BLaER1 (cell line): ENCODE results near the gene IPO4.

ENCODE experiments used
- H3K27ac ChIP-seq: shearing (Covaris generic); formaldehyde crosslinking; 2 replicates; pipeline ENCODE4 v1.8.1; 2022
- H3K27me3 ChIP-seq: shearing (Covaris generic); formaldehyde crosslinking; 2 replicates; pipeline ENCODE4 v1.8.1; 2022
- H3K36me3 ChIP-seq: shearing (Covaris generic); formaldehyde crosslinking; 2 replicates; pipeline ENCODE4 v1.8.1; 2022
- H3K4me1 ChIP-seq: shearing (Covaris generic); formaldehyde crosslinking; 2 replicates; pipeline ENCODE4 v1.8.1; 2022
- H3K4me2 ChIP-seq: shearing (Covaris generic); formaldehyde crosslinking; 2 replicates; pipeline ENCODE4 v1.8.1; 2022
- H3K4me3 ChIP-seq: shearing (Covaris generic); formaldehyde crosslinking; 2 replicates; pipeline ENCODE4 v1.8.1; 2022
- H3K9ac ChIP-seq: shearing (Covaris generic); formaldehyde crosslinking; 2 replicates; pipeline ENCODE4 v1.8.1; 2022
- H3K9me3 ChIP-seq: shearing (Covaris generic); formaldehyde crosslinking; 2 replicates; pipeline ENCODE4 v1.8.1; 2022
- H4K20me1 ChIP-seq: shearing (Covaris generic); formaldehyde crosslinking; 2 replicates; pipeline ENCODE4 v1.8.1; 2022
- Cebpa-rat ChIP-seq: shearing (Covaris generic); IDR thresholded peaks from 2 replicates; pipeline ENCODE4 v1.8.1; 2022

The IPO4 gene

GRCh38 chr14:24141097-24141880, 47.3 kb downstream of the IPO4 start, which contains the start of gene EMC9:
TSS of gene EMC9 (minus strand) at chr14:24141591. CDS start at chr14:24141304, 287 bp downstream.
- Histone ChIP-seq H4K20me1 (peaks cover 46% of the 10 kb centered on the region), H3K9me3 (no peaks in the 10 kb centered on the region), H3K9ac (peak within 1 kb of the TSS; percentile 87), H3K27me3 (no peaks in the 10 kb centered on the region), H3K4me2 (peak within 1 kb of the TSS; percentile 96), H3K36me3 (peaks cover 55% of the 10 kb centered on the region), H3K4me3 (peak within 1 kb of the TSS; percentile 89), H3K4me1 (peaks cover 82% of the 10 kb centered on the region), H3K27ac (peak within 1 kb of the TSS; percentile 90)
- no peak for TF ChIP-seq Cebpa-rat

DNA sequence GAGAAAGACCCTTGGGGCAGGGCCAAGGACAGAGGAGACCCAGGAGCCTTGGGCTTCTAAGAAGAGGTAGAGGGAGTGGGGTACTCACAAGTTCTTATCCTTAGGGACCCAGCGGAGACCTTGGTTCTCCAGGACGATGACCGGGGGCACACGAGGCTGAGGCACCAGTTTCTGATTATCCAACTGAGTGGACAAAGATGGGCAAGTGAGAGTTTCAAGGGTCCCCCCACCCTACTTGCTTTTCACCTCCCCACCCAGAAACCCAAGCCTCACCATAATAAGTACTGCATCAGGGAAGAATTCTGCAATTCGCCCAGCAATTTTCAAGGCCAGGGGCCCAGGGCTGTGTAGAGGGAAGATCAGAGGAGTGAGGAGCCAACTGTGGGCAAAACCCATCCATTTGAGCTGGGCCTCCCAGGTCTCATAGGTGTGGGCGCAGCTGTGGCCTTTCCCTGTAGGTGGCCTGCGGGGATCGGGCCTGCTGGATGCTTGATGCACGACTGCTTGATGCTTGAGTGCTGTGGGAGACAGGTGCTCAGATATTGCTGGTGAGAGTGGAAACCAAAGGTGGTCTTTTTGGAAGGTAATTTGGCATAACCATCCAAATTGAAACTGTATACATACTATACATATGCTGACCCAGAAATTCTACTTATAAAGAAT, 49.2 kb downstream of the IPO4 start:
- peak overlapping the region; percentile 89 for H3K4me3 ChIP-seq
- no peaks in the 10 kb centered on the region for H3K9me3 ChIP-seq
- no peak overlapping the region for H3K9ac ChIP-seq
- H3K36me3 ChIP-seq: peaks cover 47% of the 10 kb centered on the region
- peaks cover 47% of the 10 kb centered on the region for H4K20me1 ChIP-seq
- H3K27me3 ChIP-seq: no peaks in the 10 kb centered on the region
- peaks cover 75% of the 10 kb centered on the region for H3K4me1 ChIP-seq
- H3K27ac ChIP-seq: no peak overlapping the region
- TF ChIP-seq Cebpa-rat: no peak
- peak overlapping the region; percentile 96 for H3K4me2 ChIP-seq

DNA sequence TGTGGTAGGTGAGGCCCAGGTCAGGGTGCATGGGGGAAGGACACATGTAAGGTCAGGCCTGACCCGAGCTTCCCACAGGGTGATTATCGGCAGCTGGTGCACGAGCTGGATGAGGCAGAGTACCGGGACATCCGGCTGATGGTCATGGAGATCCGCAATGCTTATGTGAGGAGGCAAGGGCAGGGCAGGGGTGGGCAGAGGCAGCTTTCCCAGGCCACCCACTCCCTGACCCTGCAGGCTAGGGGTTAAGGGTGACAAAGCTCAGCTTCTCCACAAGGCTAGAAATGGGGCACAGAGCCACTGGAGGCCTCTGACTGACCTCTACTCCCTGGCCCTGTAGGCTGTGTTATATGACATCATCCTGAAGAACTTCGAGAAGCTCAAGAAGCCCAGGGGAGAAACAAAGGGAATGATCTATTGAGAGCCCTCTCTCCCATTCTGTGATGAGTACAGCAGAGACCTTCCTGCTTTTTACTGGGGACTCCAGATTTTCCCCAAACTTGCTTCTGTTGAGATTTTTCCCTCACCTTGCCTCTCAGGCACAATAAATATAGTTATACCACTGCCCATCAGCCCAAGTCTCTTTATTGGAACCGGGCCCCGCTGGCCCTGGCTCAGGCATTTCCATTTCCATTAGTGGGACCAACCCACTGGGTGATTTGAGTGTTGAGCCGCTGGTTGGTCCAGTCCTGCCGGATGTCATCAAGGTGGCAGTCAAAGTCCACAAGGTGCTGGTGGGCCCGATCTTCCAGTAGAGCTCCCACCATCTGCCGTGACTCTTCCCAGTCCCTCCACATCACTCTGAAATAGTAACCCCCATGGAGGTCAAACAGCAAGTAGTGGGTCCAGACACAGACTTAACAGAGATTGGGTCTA, 50.0 kb downstream of the IPO4 start:
- no peaks in the 10 kb centered on the region for H3K27me3 ChIP-seq
- H3K4me1 ChIP-seq: peaks cover 68% of the 10 kb centered on the region
- peaks cover 39% of the 10 kb centered on the region for H3K36me3 ChIP-seq
- H3K9me3 ChIP-seq: no peaks in the 10 kb centered on the region
- no peak overlapping the region for H3K4me3 ChIP-seq
- H3K27ac ChIP-seq: no peak overlapping the region
- H3K9ac ChIP-seq: no peak overlapping the region
- TF ChIP-seq Cebpa-rat: no peak
- H3K4me2 ChIP-seq: peak overlapping the region; percentile 96
- H4K20me1 ChIP-seq: peaks cover 47% of the 10 kb centered on the region

DNA sequence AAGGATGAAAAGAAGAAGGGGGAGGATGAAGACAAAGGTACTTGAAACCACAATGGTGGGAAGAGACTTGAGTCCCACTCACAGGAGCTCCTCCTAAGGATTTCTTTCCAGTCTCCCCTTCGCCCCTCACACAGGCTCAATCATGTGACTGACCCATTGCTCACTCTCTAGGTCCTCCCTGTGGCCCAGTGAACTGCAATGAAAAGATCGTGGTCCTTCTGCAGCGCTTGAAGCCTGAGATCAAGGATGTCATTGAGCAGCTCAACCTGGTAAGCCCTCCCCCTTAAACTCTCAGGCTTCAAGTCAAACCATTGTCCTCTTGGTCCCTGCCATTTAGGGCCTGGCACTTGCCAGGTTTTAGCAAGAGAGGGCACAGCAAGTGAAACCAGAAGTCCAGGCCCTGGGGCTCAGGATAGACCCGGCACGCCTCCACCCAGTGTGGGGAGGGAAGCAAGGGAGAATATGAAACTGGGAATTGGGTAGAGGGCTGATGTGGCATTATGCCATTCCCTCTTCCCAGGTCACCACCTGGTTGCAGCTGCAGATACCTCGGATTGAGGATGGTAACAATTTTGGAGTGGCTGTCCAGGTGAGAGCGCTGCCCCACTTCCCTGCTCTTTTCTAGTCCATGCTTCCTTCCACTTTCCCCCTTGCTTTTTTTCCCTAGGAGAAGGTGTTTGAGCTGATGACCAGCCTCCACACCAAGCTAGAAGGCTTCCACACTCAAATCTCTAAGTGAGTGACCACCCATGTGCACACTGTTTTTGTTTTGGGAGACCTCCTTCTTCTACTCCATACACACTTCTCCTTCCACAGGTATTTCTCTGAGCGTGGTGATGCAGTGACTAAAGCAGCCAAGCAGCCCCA, 50.9 kb downstream of the IPO4 start:
- Histone ChIP-seq H3K36me3 (peaks cover 30% of the 10 kb centered on the region), H3K4me2 (peak overlapping the region; percentile 96), H3K4me1 (peaks cover 59% of the 10 kb centered on the region), H3K27ac (no peak overlapping the region), H4K20me1 (peaks cover 47% of the 10 kb centered on the region), H3K4me3 (peak overlapping the region; percentile 100), H3K27me3 (no peaks in the 10 kb centered on the region), H3K9ac (peak overlapping the region; percentile 96; the same call in 1 of the 2 replicates), H3K9me3 (no peaks in the 10 kb centered on the region)
- no peak for TF ChIP-seq Cebpa-rat

DNA sequence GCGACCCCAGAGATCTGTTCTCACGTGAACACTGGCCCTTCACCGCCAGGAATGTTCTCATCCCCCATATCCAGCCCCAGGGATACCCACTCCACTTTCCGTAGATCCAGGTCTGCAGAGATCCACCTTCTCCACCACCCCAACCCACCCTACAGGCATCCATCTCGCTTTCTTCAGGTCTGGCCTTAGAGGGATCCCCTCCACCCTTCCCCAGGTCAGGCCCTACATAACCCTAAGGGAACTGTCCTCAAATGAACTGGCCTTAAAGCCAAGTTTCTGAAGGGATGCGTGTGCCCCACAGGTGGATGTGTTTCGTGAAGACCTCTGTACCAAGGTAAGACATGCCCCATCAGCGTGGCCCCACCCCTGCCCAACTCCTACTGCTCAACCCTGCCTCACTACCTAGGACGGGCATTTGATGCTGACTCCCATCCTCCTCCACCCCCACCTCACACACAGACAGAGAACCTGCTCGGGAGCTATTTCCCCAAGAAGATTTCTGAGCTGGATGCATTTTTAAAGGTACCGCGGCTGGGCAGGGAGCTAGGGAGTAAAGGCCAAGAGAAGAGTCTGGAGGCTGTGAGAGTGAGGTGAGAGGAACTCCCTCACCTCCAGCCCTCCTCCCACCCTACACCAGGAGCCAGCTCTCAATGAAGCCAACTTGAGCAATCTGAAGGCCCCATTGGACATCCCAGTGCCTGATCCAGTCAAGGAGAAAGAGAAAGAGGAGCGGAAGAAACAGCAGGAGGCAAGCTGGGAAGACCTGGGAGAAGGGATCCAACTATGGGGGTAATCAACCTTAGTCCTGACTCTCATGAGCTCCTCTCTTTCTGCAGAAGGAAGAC, 51.7 kb downstream of the IPO4 start:
- H3K4me1 ChIP-seq: peaks cover 55% of the 10 kb centered on the region
- H3K36me3 ChIP-seq: peaks cover 28% of the 10 kb centered on the region
- H3K9ac ChIP-seq: peak overlapping the region; percentile 96
- H3K4me3 ChIP-seq: peak overlapping the region; percentile 100
- H3K27me3 ChIP-seq: no peaks in the 10 kb centered on the region
- H3K9me3 ChIP-seq: no peaks in the 10 kb centered on the region
- TF ChIP-seq Cebpa-rat: no peak
- peak overlapping the region; percentile 96 for H3K27ac ChIP-seq
- H3K4me2 ChIP-seq: peak overlapping the region; percentile 96
- peaks cover 47% of the 10 kb centered on the region for H4K20me1 ChIP-seq

DNA sequence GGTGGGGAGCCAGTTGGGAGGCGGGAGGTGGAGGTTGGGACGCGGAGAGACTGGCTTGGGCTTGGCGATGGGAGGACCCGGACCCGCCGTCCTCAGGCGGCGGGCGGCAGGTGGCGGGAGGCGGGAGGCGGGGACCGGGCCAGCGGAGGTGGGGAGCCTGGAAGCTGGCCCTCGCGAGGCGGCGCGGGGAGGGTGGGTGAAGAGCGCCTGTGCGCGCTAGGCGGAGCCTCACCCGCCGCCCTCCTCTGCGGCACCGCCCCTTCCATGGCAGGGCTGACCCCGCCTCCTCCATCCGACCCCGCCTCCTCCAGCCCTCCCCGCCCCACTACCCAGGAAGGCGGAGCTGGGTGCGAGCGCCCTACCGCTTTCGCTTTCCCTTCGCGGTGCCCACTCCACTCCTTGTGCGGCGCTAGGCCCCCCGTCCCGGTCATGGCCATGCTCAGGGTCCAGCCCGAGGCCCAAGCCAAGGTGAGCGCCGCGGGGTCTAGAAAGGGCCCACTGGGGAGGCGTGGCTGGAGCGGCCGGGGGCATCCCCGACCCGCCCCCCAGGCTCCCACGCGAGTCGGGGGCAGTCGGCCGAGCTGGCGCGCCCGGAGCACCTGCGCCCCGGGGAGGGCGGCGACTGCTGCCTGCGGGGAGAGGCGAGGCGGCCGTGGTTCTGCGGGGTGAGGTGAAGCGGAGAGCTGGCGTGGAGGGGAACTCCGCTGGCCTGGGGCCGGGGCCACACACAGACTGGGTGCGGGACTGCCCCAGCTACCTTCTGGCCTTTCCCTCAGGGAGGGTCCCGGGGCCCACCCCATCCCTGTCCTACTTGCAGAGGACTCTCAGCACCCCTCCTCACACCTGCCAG, 52.6 kb downstream of the IPO4 start, which contains the start of gene PSME1:
Gene PSME1 (plus strand): TSS at position 361 of the 850 bp plus-strand sequence. CDS start 69 bp downstream, at position 430.
- Histone ChIP-seq H3K9me3 (no peaks in the 10 kb centered on the region), H3K27ac (peak within 1 kb of the TSS; percentile 96), H3K4me1 (peaks cover 55% of the 10 kb centered on the region), H3K9ac (peak within 1 kb of the TSS; percentile 96), H3K4me3 (peak within 1 kb of the TSS; percentile 100), H3K36me3 (peaks cover 28% of the 10 kb centered on the region), H3K27me3 (no peaks in the 10 kb centered on the region), H3K4me2 (peak within 1 kb of the TSS; percentile 96), H4K20me1 (peaks cover 47% of the 10 kb centered on the region)
- TF ChIP-seq Cebpa-rat: no peak

- no peak for TF ChIP-seq Cebpa-rat
- Histone ChIP-seq H3K9ac (peak overlapping the region; percentile 96), H4K20me1 (peaks cover 44% of the 10 kb centered on the region), H3K27me3 (no peaks in the 10 kb centered on the region), H3K4me3 (peak overlapping the region; percentile 100), H3K9me3 (no peaks in the 10 kb centered on the region), H3K4me1 (peaks cover 60% of the 10 kb centered on the region), H3K36me3 (peaks cover 28% of the 10 kb centered on the region), H3K27ac (peak overlapping the region; percentile 96), H3K4me2 (peak overlapping the region; percentile 88)
Observed at GRCh38 chr14:24135584-24135833, 53.1 kb downstream of the IPO4 start.

GRCh38 chr14:24133735-24134134, 54.9 kb downstream of the IPO4 start:
- no peak overlapping the region for H3K4me2 ChIP-seq
- H3K27ac ChIP-seq: no peak overlapping the region
- peaks cover 26% of the 10 kb centered on the region for H4K20me1 ChIP-seq
- no peak for TF ChIP-seq Cebpa-rat
- peaks cover 47% of the 10 kb centered on the region for H3K4me1 ChIP-seq
- H3K9ac ChIP-seq: no peak overlapping the region
- H3K9me3 ChIP-seq: no peaks in the 10 kb centered on the region
- H3K27me3 ChIP-seq: no peaks in the 10 kb centered on the region
- H3K36me3 ChIP-seq: peaks cover 18% of the 10 kb centered on the region
- H3K4me3 ChIP-seq: no peak overlapping the region
